Fibroblast of lung (primary cell): ENCODE measurements around the gene F2RL1. TPM values are rescaled to one million over a fixed set of nuclear protein-coding genes. Genes with fewer than 3 reads are reported as not detected.

Source experiments
- DNase-seq, 2 donors: peaks; one replicate each; pipeline versions ENCODE4 v3.0.0 to v3.0.0-alpha.2; 2010; ENCODE audit warnings: low read depth in 2 of 2
- H2AFZ ChIP-seq: 2 replicates; pipeline ENCODE4 v1.5.1; 2012; ENCODE audit warnings: low read length, control low read depth, inconsistent platforms
- H3K27ac ChIP-seq: 2 replicates; pipeline ENCODE4 v1.5.1; 2011; ENCODE audit warnings: low read length, control low read depth; ENCODE audit not compliant: insufficient read depth
- H3K27me3 ChIP-seq: 2 replicates; pipeline ENCODE4 v1.5.1; 2011; ENCODE audit warnings: mild to moderate bottlenecking, low read length; ENCODE audit not compliant: control insufficient read depth, insufficient read depth
- H3K36me3 ChIP-seq: 2 replicates; pipeline ENCODE4 v1.5.1; 2011; ENCODE audit warnings: low read length; ENCODE audit not compliant: control insufficient read depth, insufficient read depth
- H3K4me1 ChIP-seq: 2 replicates; pipeline ENCODE4 v1.5.1; 2011; ENCODE audit warnings: low read length; ENCODE audit not compliant: control insufficient read depth, insufficient read depth; ENCODE audit errors: extremely low read depth
- H3K4me2 ChIP-seq: 2 replicates; pipeline ENCODE4 v1.5.1; 2011; ENCODE audit warnings: low read length, control low read depth; ENCODE audit not compliant: insufficient read depth; ENCODE audit errors: extremely low read depth
- H3K4me3 ChIP-seq, 4 experiments: fragments of 200-600 bp in 1 of 4; sonication (generic) in 1 of 4; replicated peaks in 1 of 4; 2 replicates each; pipeline ENCODE4 v1.5.1; 2011 to 2016; ENCODE audit warnings: low read length in 4 of 4, low read depth in 3 of 4, mild to moderate bottlenecking in 3 of 4, control low read depth in 2 of 4, inconsistent platforms in 1 of 4, mixed read lengths in 1 of 4; ENCODE audit not compliant: insufficient read depth in 1 of 4; ENCODE audit errors: control extremely low read depth in 1 of 4
- H3K79me2 ChIP-seq: 2 replicates; pipeline ENCODE4 v1.5.1; 2012; ENCODE audit warnings: mild to moderate bottlenecking, low read length, inconsistent platforms; ENCODE audit not compliant: control insufficient read depth, insufficient read depth
- H3K9ac ChIP-seq: 2 replicates; pipeline ENCODE4 v1.5.1; 2011; ENCODE audit warnings: mild to moderate bottlenecking, low read length, control low read depth; ENCODE audit not compliant: insufficient read depth
- H3K9me3 ChIP-seq: 2 replicates; pipeline ENCODE4 v1.5.1; 2012; ENCODE audit warnings: low read depth, low read length; ENCODE audit not compliant: control insufficient read depth, insufficient read depth
- H4K20me1 ChIP-seq: 2 replicates; pipeline ENCODE4 v1.5.1; 2011; ENCODE audit warnings: low read length; ENCODE audit not compliant: control insufficient read depth, insufficient read depth; ENCODE audit errors: extremely low read depth
- CTCF ChIP-seq, 2 donors: IDR thresholded peaks in 1 of 2; conservative IDR thresholded peaks in 1 of 2; 1 replicate in 1 of 2; 2 replicates in 1 of 2; pipeline ENCODE4 v1.5.1; 2011 to 2012; ENCODE audit warnings: low read length in 2 of 2, control low read depth in 1 of 2, inconsistent platforms in 1 of 2, low read depth in 1 of 2, mild to moderate bottlenecking in 1 of 2
- EZH2 ChIP-seq: IDR thresholded peaks from 2 replicates; pipeline ENCODE4 v1.5.1; 2012; ENCODE audit warnings: low read length, control low read depth, mild to moderate bottlenecking; ENCODE audit errors: missing control alignments
- polyA plus RNA-seq, 2 donors: library from polyadenylated mRNA; depleted of rRNA in 1 of 2; stranded (reverse) in 1 of 2; unstranded in 1 of 2; fragments of >200 nt; gene quantifications; 2 replicates each; pipeline ENCODE4 v1.2.1, GENCODE V29; 2011 to 2012; ENCODE audit warnings: missing spikeins in 1 of 2
- total RNA-seq: library from RNA; depleted of rRNA; stranded (reverse); fragments of >200 nt; gene quantifications from 2 replicates; pipeline ENCODE4 v1.2.1, GENCODE V29; 2014

F2RL1 gene
- total and polyA plus RNA-seq, 2 donors (not counting 1 experiment from before 2014, with no cell fraction given): 12.4 to 25.1 TPM

- Histone ChIP-seq H3K4me1 (no peaks in the 10 kb centered on the region), H3K9me3 (no peaks in the 10 kb centered on the region), H3K36me3 (no peaks in the 10 kb centered on the region), H3K79me2 (no peaks in the 10 kb centered on the region), H3K4me2 (no peak overlapping the region), H3K9ac (no peak overlapping the region), H3K27ac (no peak overlapping the region), H3K27me3 (peaks cover under 1% of the 10 kb centered on the region), H4K20me1 (no peaks in the 10 kb centered on the region), H3K4me3 (no peak overlapping the region), H2AFZ (no peak overlapping the region)
- no peak for TF ChIP-seq CTCF (conservative IDR thresholded peaks at IDR 0.05 in 1 of 2, IDR thresholded peaks at IDR 0.05 in 1 of 2; ENCODE audit: low read depth in 1 of 2, low read length in 2 of 2)
- no peak for TF ChIP-seq EZH2
- DNase-seq: peak in 1 of 2 donors; percentile 20
Measured at GRCh38 chr5:76874088-76874581, 55.3 kb downstream of the F2RL1 start.

Other genes starting within 250 kb of the F2RL1 start
- gene F2RL2, start 195.6 kb upstream of the F2RL1 start, total RNA-seq: 13.1 and 82.6 TPM in 2 replicates
- gene F2RL2, start 195.6 kb upstream of the F2RL1 start, polyA plus RNA-seq: 88.1 and 91.6 TPM in 2 replicates
- 164 and 265 TPM in 2 replicates for gene F2R, start 102.9 kb upstream of the F2RL1 start, total RNA-seq
- 700 and 797 TPM in 2 replicates for gene F2R, start 102.9 kb upstream of the F2RL1 start, polyA plus RNA-seq
- not detected in 2 replicates for gene S100Z, start 31.0 kb downstream of the F2RL1 start, total RNA-seq
- gene S100Z, start 31.0 kb downstream of the F2RL1 start, polyA plus RNA-seq: not detected in 2 replicates
- under 0.01 and 0.17 TPM in 2 replicates for gene CRHBP, start 134.0 kb downstream of the F2RL1 start, total RNA-seq
- 0.17 and 0.18 TPM in 2 replicates for gene CRHBP, start 134.0 kb downstream of the F2RL1 start, polyA plus RNA-seq
- 25.1 and 25.2 TPM in 2 replicates for gene AGGF1, start 211.4 kb downstream of the F2RL1 start, total RNA-seq
- gene AGGF1, start 211.4 kb downstream of the F2RL1 start, polyA plus RNA-seq: 14.1 and 15.5 TPM in 2 replicates